CD4-positive, alpha-beta T cell (primary cell): ENCODE data around the gene SPAG9. TPM values are rescaled to one million over a fixed set of nuclear protein-coding genes. Genes with fewer than 3 reads are reported as not detected.

Source experiments
- ATAC-seq: fragments of 200-7000 bp; cut with Tn5 transposase; one replicate; pipeline ENCODE4 v1.10.0; 2022; ENCODE audit warnings: mild to moderate bottlenecking; ENCODE audit not compliant: poor library complexity
- CTCF ChIA-PET: fragments of 350-600 bp; sonication (Branson Sonifier 250); formaldehyde crosslinking; loops from one replicate; lab custom pipeline; 2021; ENCODE audit warnings: antibody characterized with exemption, inconsistent platforms; lab: Charles Lee
- POLR2A ChIA-PET: fragments of 350-600 bp; sonication (Branson Sonifier 250); formaldehyde crosslinking; loops from one replicate; lab custom pipeline; 2021; ENCODE audit warnings: antibody characterized with exemption, inconsistent platforms; lab: Charles Lee
- DNase-seq, 14 experiments: peaks; one replicate each; pipeline ENCODE4 v3.0.0-alpha.2; 2013 to 2020; ENCODE audit warnings: mixed read lengths in 2 of 14
- H3K27ac ChIP-seq, 2 donors: one replicate each; pipeline versions ENCODE4 v1.5.1 to v1.7.0; 2013; ENCODE audit warnings: low read length in 2 of 2, low read depth in 1 of 2, mild to moderate bottlenecking in 1 of 2
- H3K27me3 ChIP-seq, 2 experiments: 1 replicate in 1 of 2; 2 replicates in 1 of 2; pipeline versions ENCODE4 v1.6.1 to v1.7.0; 2013; ENCODE audit warnings: low read length in 2 of 2, control low read depth in 1 of 2, mild to moderate bottlenecking in 1 of 2, moderate library complexity in 1 of 2; ENCODE audit not compliant: insufficient read depth in 2 of 2, control insufficient read depth in 1 of 2
- H3K36me3 ChIP-seq: one replicate; pipeline ENCODE4 v1.6.1; 2013; ENCODE audit warnings: low read length, control low read depth; ENCODE audit not compliant: insufficient read depth
- H3K4me1 ChIP-seq: one replicate; pipeline ENCODE4 v1.6.1; 2013; ENCODE audit warnings: low read length, control low read depth; ENCODE audit not compliant: insufficient read depth
- H3K4me3 ChIP-seq: one replicate; pipeline ENCODE4 v1.5.1; 2013; ENCODE audit warnings: mild to moderate bottlenecking, low read length, moderate library complexity
- H3K9me3 ChIP-seq, 2 experiments: 1 replicate in 1 of 2; 2 replicates in 1 of 2; pipeline versions ENCODE4 v1.6.1 to v1.7.0; 2013; ENCODE audit warnings: low read length in 2 of 2, mild to moderate bottlenecking in 2 of 2, control low read depth in 1 of 2, moderate library complexity in 1 of 2; ENCODE audit not compliant: control insufficient read depth in 1 of 2, insufficient read depth in 1 of 2
- H3K27ac Mint-ChIP-seq: one replicate; pipeline ENCODE4 v1.8.0; 2020; ENCODE audit warnings: mixed read lengths
- H3K27me3 Mint-ChIP-seq: one replicate; pipeline ENCODE4 v1.8.0; 2021; ENCODE audit warnings: mixed read lengths
- H3K36me3 Mint-ChIP-seq: one replicate; pipeline ENCODE4 v1.8.0; 2021; ENCODE audit warnings: low read depth, mixed read lengths
- H3K4me1 Mint-ChIP-seq: one replicate; pipeline ENCODE4 v1.8.0; 2021; ENCODE audit warnings: low read depth, mixed read lengths
- H3K4me3 Mint-ChIP-seq: one replicate; pipeline ENCODE4 v1.8.0; 2020; ENCODE audit warnings: mild to moderate bottlenecking, mixed read lengths
- H3K9me3 Mint-ChIP-seq: one replicate; pipeline ENCODE4 v1.8.0; 2020; ENCODE audit warnings: mixed read lengths
- intact Hi-C, 2 experiments: fragments of 100-400 bp; cut with DNase I in 1 of 2; cut with micrococcal nuclease in 1 of 2; formaldehyde crosslinking; loops; one replicate each; pipeline versions ENCODE4 v1.15.1 to v1.9.0; 2023 to 2025; cut with DNase I, micrococcal nuclease
- total RNA-seq, 174 experiments: library from RNA in 2 of 174; stranded (reverse) in 2 of 174; gene quantifications; one replicate each; pipeline ENCODE4 v1.2.3 and lab custom pipeline; 2021 to 2026
- TF ChIP-seq, protein P1 (sequence below): fragments of 200-600 bp; IDR thresholded peaks from one replicate; pipeline ENCODE4 v1.8.0; 2022; ENCODE audit warnings: antibody characterized with exemption, mild to moderate bottlenecking

SPAG9 gene
- total RNA-seq, 2 experiments from 2014 or later, result 60.2 to 64.6 TPM

DNA sequence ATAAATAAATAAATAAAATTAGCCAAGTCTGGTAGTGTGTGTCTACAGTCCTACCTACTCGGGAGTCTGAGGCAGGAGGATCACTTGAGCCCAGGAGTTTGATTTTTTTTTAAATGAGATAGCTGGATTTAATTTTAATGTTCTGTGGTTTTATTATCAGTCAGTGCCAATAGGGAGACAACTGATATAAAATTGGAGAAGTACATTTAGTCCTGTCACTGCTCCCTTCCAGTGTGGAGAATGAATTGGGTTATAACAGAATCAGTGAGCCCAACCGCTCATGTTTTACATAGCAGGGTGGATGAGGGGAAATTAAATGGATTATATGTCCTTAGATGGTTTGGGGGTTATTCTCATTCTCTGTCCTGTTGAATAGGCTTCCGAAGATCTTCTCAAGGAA lies 38.9 kb upstream of the SPAG9 start:
- Mint-ChIP-seq H3K4me3 (no peak overlapping the region), H3K4me1 (peaks cover 13% of the 10 kb centered on the region), H3K27ac (no peak overlapping the region), H3K27me3 (no peaks in the 10 kb centered on the region), H3K36me3 (peaks cover 44% of the 10 kb centered on the region), H3K9me3 (no peaks in the 10 kb centered on the region)
- Histone ChIP-seq H3K36me3 (peaks cover 12% of the 10 kb centered on the region), H3K27me3 (no peaks in the 10 kb centered on the region), H3K4me3 (no peak overlapping the region), H3K27ac (no peak overlapping the region), H3K4me1 (peaks cover 6% of the 10 kb centered on the region), H3K9me3 (no peaks in the 10 kb centered on the region)
- no peak for ATAC-seq
- TF ChIP-seq, protein P1, sequence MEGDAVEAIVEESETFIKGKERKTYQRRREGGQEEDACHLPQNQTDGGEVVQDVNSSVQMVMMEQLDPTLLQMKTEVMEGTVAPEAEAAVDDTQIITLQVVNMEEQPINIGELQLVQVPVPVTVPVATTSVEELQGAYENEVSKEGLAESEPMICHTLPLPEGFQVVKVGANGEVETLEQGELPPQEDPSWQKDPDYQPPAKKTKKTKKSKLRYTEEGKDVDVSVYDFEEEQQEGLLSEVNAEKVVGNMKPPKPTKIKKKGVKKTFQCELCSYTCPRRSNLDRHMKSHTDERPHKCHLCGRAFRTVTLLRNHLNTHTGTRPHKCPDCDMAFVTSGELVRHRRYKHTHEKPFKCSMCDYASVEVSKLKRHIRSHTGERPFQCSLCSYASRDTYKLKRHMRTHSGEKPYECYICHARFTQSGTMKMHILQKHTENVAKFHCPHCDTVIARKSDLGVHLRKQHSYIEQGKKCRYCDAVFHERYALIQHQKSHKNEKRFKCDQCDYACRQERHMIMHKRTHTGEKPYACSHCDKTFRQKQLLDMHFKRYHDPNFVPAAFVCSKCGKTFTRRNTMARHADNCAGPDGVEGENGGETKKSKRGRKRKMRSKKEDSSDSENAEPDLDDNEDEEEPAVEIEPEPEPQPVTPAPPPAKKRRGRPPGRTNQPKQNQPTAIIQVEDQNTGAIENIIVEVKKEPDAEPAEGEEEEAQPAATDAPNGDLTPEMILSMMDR, result no peak
- DNase-seq, result no peak
- CTCF ChIA-PET, result no interaction called here
- POLR2A ChIA-PET, result no interaction called here
- intact Hi-C loops, result loop anchor here in 1 of 2 experiments (10.0 kb wide), 1 partner anchor 105 kb away; no protein-coding TSS in a partner anchor

DNA sequence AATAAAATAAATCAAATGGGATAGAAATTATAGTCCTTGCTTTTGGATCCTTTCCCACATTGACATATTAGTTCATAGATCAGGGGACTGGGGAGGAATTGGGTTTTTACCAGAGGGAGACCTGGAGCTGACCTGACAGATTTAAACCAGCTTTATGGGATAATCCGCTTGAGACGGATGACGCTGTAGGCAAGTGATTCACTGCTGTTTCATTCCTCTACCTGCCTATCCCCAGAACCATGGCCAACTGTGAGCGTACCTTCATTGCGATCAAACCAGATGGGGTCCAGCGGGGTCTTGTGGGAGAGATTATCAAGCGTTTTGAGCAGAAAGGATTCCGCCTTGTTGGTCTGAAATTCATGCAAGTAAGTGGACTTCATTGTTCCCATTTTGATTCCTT lies 34.7 kb upstream of the SPAG9 start:
- H3K4me1 ChIP-seq, result peaks cover 20% of the 10 kb centered on the region
- Mint-ChIP-seq H3K27ac (no peak overlapping the region), H3K4me3 (no peak overlapping the region), H3K9me3 (no peaks in the 10 kb centered on the region), H3K4me1 (peaks cover 13% of the 10 kb centered on the region), H3K27me3 (no peaks in the 10 kb centered on the region), H3K36me3 (peaks cover 29% of the 10 kb centered on the region)
- ChIA-PET POLR2A (interaction anchor here (1.1 kb wide), 1 partner anchor 11 kb away, joined by 3 read pairs; the partner anchor contains the start of gene NME2), CTCF (interaction anchor here (1.0 kb wide), 1 partner anchor 10 kb away, joined by 3 read pairs; the partner anchor contains the start of gene NME2)
- H3K9me3 ChIP-seq, result no peaks in the 10 kb centered on the region
- DNase-seq (no peak), ATAC-seq (no peak)
- H3K4me3 ChIP-seq, result no peak overlapping the region
- no peaks in the 10 kb centered on the region for H3K36me3 ChIP-seq
- H3K27ac ChIP-seq, result no peak overlapping the region
- no peaks in the 10 kb centered on the region for H3K27me3 ChIP-seq
- TF ChIP-seq, protein P1, result no peak
- intact Hi-C loops, result loop anchor here in 1 of 2 experiments (10.0 kb wide), 1 partner anchor 101 kb away; no protein-coding TSS in a partner anchor

DNA sequence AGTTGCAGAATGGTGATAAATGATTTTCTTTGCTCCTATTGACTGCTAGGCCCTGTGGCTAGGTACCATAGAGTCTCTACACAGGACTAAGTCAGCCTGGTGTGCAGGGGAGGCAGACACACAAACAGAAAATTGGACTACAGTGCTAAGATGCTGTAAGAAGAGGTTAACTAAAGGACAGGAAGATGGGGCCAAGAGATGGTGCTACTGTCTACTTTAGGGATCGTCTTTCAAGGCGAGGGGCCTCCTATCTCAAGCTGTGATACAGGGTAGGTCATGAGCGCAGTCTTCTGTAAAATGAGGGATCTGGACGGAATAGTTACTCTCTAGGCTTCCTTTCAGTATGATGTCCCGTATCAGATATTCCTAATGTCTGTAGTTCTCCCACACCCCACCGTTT lies 33.5 kb upstream of the SPAG9 start:
- H3K9me3 ChIP-seq, result no peaks in the 10 kb centered on the region
- Mint-ChIP-seq H3K36me3 (peaks cover 20% of the 10 kb centered on the region), H3K4me3 (no peak overlapping the region), H3K27me3 (no peaks in the 10 kb centered on the region), H3K27ac (no peak overlapping the region), H3K4me1 (peaks cover 13% of the 10 kb centered on the region), H3K9me3 (no peaks in the 10 kb centered on the region)
- DNase-seq, result peak in 3 of 14 experiments; percentile 5 to 19 (median 15)
- TF ChIP-seq, protein P1, result no peak
- H3K4me3 ChIP-seq, result peak overlapping the region; percentile 94
- no peaks in the 10 kb centered on the region for H3K36me3 ChIP-seq
- peaks cover 20% of the 10 kb centered on the region for H3K4me1 ChIP-seq
- POLR2A ChIA-PET, result interaction anchor here (1.0 to 2.1 kb wide), 6 partner anchors 12 to 154 kb away, joined by 3 to 40 read pairs (median 12); partner anchors contain the start of genes NME2 and SPAG9
- no peak for ATAC-seq
- CTCF ChIA-PET, result interaction anchor here (1.0 to 2.9 kb wide), 2 partner anchors 11 to 152 kb away, joined by 3 to 67 read pairs; partner anchors contain the start of gene NME2
- no peaks in the 10 kb centered on the region for H3K27me3 ChIP-seq
- peak overlapping the region in 1 of 2 donors; percentile 22 for H3K27ac ChIP-seq
- intact Hi-C loops, result loop anchor here (5.0 to 10.0 kb wide), 4 partner anchors 99 to 437 kb away; partner anchors contain the start of genes LUC7L3 (in 1 of the 2), MBTD1 (in 1 of the 2) and UTP18 (in 1 of the 2)
